HG03342 (cell line): Measurements from ENCODE around the gene PIK3R2.
"Not testable (repeated sequence)": the region's sequence is repeated elsewhere in the genome, so short reads cannot be mapped to it uniquely, and the experiment has no call there.

Experiments
- ATAC-seq: cut with Tn5 transposase; IDR thresholded peaks from one replicate; pipeline ENCODE4 v1.9.1; 2021; ENCODE audit warnings: mild to moderate bottlenecking, moderate library complexity; ENCODE audit not compliant: unreplicated experiment

Gene PIK3R2

GRCh38 chr19:18150776-18151624, 2.0 kb upstream of the PIK3R2 start:
- ATAC-seq: no peak

- ATAC-seq: peak; percentile 63
These were observed 534 bp upstream of the PIK3R2 start for GRCh38 chr19:18152442-18152816.

- no peak for ATAC-seq
These were observed 682 bp downstream of the PIK3R2 start for GRCh38 chr19:18153556-18154134.

GRCh38 chr19:18155095-18156087, 2.4 kb downstream of the PIK3R2 start:
- ATAC-seq: no peak

- ATAC-seq: no peak
These were observed 3.3 kb downstream of the PIK3R2 start for GRCh38 chr19:18156268-18156667.

- ATAC-seq: no peak
These were observed 4.0 kb downstream of the PIK3R2 start for GRCh38 chr19:18156841-18157464.

GRCh38 chr19:18157465-18158063, 4.6 kb downstream of the PIK3R2 start:
- no peak for ATAC-seq

- no peak for ATAC-seq
These were observed 5.5 kb downstream of the PIK3R2 start for GRCh38 chr19:18158467-18158866.

- not testable (repeated sequence) for ATAC-seq
These were observed 6.2 kb downstream of the PIK3R2 start for GRCh38 chr19:18159059-18159616.

GRCh38 chr19:18159810-18160209, 6.8 kb downstream of the PIK3R2 start:
- no peak for ATAC-seq

- no peak for ATAC-seq
These were observed 7.6 kb downstream of the PIK3R2 start for GRCh38 chr19:18160493-18160970.

GRCh38 chr19:18160971-18161635, 8.1 kb downstream of the PIK3R2 start:
- ATAC-seq: peak; percentile 59

GRCh38 chr19:18161636-18162002, 8.7 kb downstream of the PIK3R2 start:
- no peak for ATAC-seq

GRCh38 chr19:18164072-18164471, 11.1 kb downstream of the PIK3R2 start:
- no peak for ATAC-seq

- ATAC-seq: no peak
These were observed 13.0 kb downstream of the PIK3R2 start for GRCh38 chr19:18165794-18166544.

- no peak for ATAC-seq
These were observed 14.0 kb downstream of the PIK3R2 start for GRCh38 chr19:18167011-18167410.

GRCh38 chr19:18167975-18168645, 15.1 kb downstream of the PIK3R2 start:
- ATAC-seq: no peak

GRCh38 chr19:18168673-18169381, 15.9 kb downstream of the PIK3R2 start:
- no peak for ATAC-seq
